Heart right ventricle (tissue), 16 donors: Measurements from ENCODE around the gene OPN1SW. TPM values are rescaled to one million over a fixed set of nuclear protein-coding genes. Genes with fewer than 3 reads are reported as not detected.

ENCODE experiments used
- ATAC-seq, 8 donors: fragments of 200-7000 bp; cut with Tn5 transposase; one replicate each; pipeline ENCODE4 v1.9.1; 2020; ENCODE audit warnings: mild to moderate bottlenecking in 8 of 8, moderate library complexity in 8 of 8, moderate number of reproducible peaks in 1 of 8
- DNase-seq, 2 donors: peaks; one replicate each; pipeline ENCODE4 v3.0.0-alpha.2; 2020
- H3K27ac ChIP-seq, 10 donors: fragments of 200-600 bp; sonication (generic) in 2 of 10; one replicate each; pipeline versions ENCODE4 v1.5.0 to v1.8.0; 2020 to 2022; ENCODE audit warnings: mild to moderate bottlenecking in 3 of 10
- H3K27me3 ChIP-seq, 7 donors: fragments of 200-600 bp; one replicate each; pipeline ENCODE4 v1.8.0; 2021 to 2022; ENCODE audit warnings: mild to moderate bottlenecking in 2 of 7
- H3K36me3 ChIP-seq, 9 donors: fragments of 200-600 bp; sonication (generic) in 1 of 9; one replicate each; pipeline versions ENCODE4 v1.5.0 to v1.8.0; 2020 to 2022; ENCODE audit warnings: mild to moderate bottlenecking in 2 of 9
- H3K4me1 ChIP-seq, 9 donors: fragments of 200-600 bp; sonication (generic) in 1 of 9; one replicate each; pipeline versions ENCODE4 v1.5.0 to v1.8.0; 2020 to 2022; ENCODE audit warnings: mild to moderate bottlenecking in 4 of 9
- H3K4me3 ChIP-seq, 10 donors: fragments of 200-600 bp; sonication (generic) in 2 of 10; one replicate each; pipeline versions ENCODE4 v1.5.0 to v1.8.0; 2020 to 2022; ENCODE audit warnings: mild to moderate bottlenecking in 7 of 10, moderate library complexity in 2 of 10
- H3K9me3 ChIP-seq, 11 donors: fragments of 200-600 bp in 10 of 11; sonication (generic) in 2 of 11; one replicate each; pipeline versions ENCODE4 v1.5.0 to v1.8.0; 2013 to 2022; ENCODE audit warnings: mild to moderate bottlenecking in 2 of 11, control low read depth in 1 of 11, moderate library complexity in 1 of 11
- CTCF ChIP-seq, 9 donors: fragments of 200-600 bp; sonication (generic) in 2 of 9; IDR thresholded peaks; one replicate each; pipeline versions ENCODE4 v1.5.0 to v1.8.0; 2021 to 2022; ENCODE audit warnings: antibody characterized with exemption in 9 of 9, mild to moderate bottlenecking in 5 of 9, moderate library complexity in 1 of 9
- WGBS, 2 donors: extraction: QIAGEN DNeasy Blood & Tissue Kit; methylation state at CpG; one replicate each; pipeline ENCODE4 v1.1.7; 2013; ENCODE audit warnings: inconsistent platforms in 1 of 2; 5-methylcytosine and 5-hydroxymethylcytosine counted together
- intact Hi-C, 10 donors: fragments of 100-400 bp; cut with DNase I; formaldehyde crosslinking; loops; one replicate each; pipeline versions ENCODE4 v1.11.1 to v1.14.2; 2022
- polyA plus RNA-seq, 2 donors: library from polyadenylated mRNA; stranded (reverse); fragments of 200-250 nt; gene quantifications; one replicate each; pipeline ENCODE4 v1.2.3, GENCODE V29; 2013
- total RNA-seq, 10 donors: library from RNA; stranded (reverse); fragmentation: NEBNext Ultra II Directional in 3 of 10; extraction: Animal tissue kit (Norgen Biotek cat#: 25700) in 3 of 10; gene quantifications; one replicate each; pipeline versions ENCODE4 v1.2.1 to v1.2.4, GENCODE V29; 2021 to 2023
- donor health status: Arrhythmogenic right ventricular cardiomyopathy.
- donor health status: ischemic (EF 13 %, LVEDD 7.1; RV severe dilation, severe dysfunction).
- donor health status: healthy with polysubstance abuse.
- donor health status: DM: no; HTN: yes; CAD: no.
- donor health status: DM: no; HTN: no; CAD: no.
- donor health status: ischemic (EF 25% LVEDD 6.9; RV normal size, moderate dysfunction).
- donor health status: ischemic (EF 25% LVEDD 5.7; RV mildly dilated, moderate dysfunction).
- donor health status: healthy.
- donor health status: DM: yes; HTN: yes; CAD: no.
- donor health status: Ischemic cardiomyopathy.
- donor health status: ischemic (EF 35%, LVEDD 5.7; RV mildly dilated, moderate dysfunction).
- donor health status: nonischemic (EF 11% LVEDD 7.7; RV severe dilation, severe dysfunction).
- donor health status: DM: yes; HTN: yes; CAD: no.
- donor health status: PGD.
- donor health status: ischemic (EF 29% LVEDD 5.4; RV normal size, mild dysfunction).
- donor health status: nonischemic (EF 23%, LVEDD 6.1; RV moderate dilation, normal function).

OPN1SW gene
- total and polyA plus RNA-seq, 12 donors, result not detected

- H3K4me3 ChIP-seq, result peak overlapping the region in 7 of 10 donors; percentile 89 to 96 (median 94)
- peaks cover 3 to 63% (median 50%) of the 10 kb centered on the region in 9 donors for H3K4me1 ChIP-seq
- H3K27ac ChIP-seq, result peak overlapping the region in 8 of 10 donors; percentile 36 to 97 (median 94)
- H3K36me3 ChIP-seq, result peaks cover 0 to 9% (median 0%) of the 10 kb centered on the region in 9 donors
- intact Hi-C loops, result loop anchor here in 1 of 10 donors (5.0 kb wide), 1 partner anchor 91 kb away; the partner anchor contains the start of gene FLNC
- H3K27me3 ChIP-seq, result no peaks in the 10 kb centered on the region
- no peaks in the 10 kb centered on the region for H3K9me3 ChIP-seq
- DNase-seq (no peak), ATAC-seq (no peak)
- no peak for TF ChIP-seq CTCF (IDR thresholded peaks at IDR 0.05)
- WGBS, 2 donors, result 37 to 47% methylated on average over 3 of the region's 3 CpGs
Observed at GRCh38 chr7:128741491-128741890, 34.1 kb downstream of the OPN1SW start.

- ATAC-seq (no peak), DNase-seq (peak in 1 of 2 donors; percentile 30)
- Histone ChIP-seq H3K27me3 (no peaks in the 10 kb centered on the region), H3K27ac (peak overlapping the region in 9 of 10 donors; percentile 2 to 97 (median 94)), H3K9me3 (no peaks in the 10 kb centered on the region), H3K36me3 (peaks cover 0 to 9% (median 0%) of the 10 kb centered on the region in 9 donors), H3K4me3 (peak overlapping the region in 9 of 10 donors; percentile 69 to 99 (median 94)), H3K4me1 (peaks cover 3 to 63% (median 50%) of the 10 kb centered on the region in 9 donors)
- intact Hi-C loops, result loop anchor here in 1 of 10 donors (5.0 kb wide), 1 partner anchor 91 kb away; the partner anchor contains the start of gene FLNC
- 16 to 29% methylated on average over 3 of the region's 3 CpGs for WGBS, 2 donors
- TF ChIP-seq CTCF (IDR thresholded peaks at IDR 0.05), result no peak
Observed at GRCh38 chr7:128740996-128741395, 34.6 kb downstream of the OPN1SW start.

- 4 to 5% methylated on average over 13 of the region's 13 CpGs for WGBS, 2 donors
- H3K4me3 ChIP-seq, result peak overlapping the region; percentile 69 to 99 (median 93)
- intact Hi-C loops, result loop anchor here in 7 of 10 donors (1.0 to 10.0 kb wide), 6 partner anchors 91 to 135 kb away; partner anchors contain the start of genes ATP6V1F (in 5 of the 7) and FLNC (in 2 of the 7)
- H3K9me3 ChIP-seq, result no peaks in the 10 kb centered on the region
- H3K27ac ChIP-seq, result peak overlapping the region; percentile 49 to 97 (median 94)
- DNase-seq (no peak), ATAC-seq (no peak)
- H3K4me1 ChIP-seq, result peaks cover 3 to 65% (median 50%) of the 10 kb centered on the region in 9 donors
- no peak for TF ChIP-seq CTCF (IDR thresholded peaks at IDR 0.05)
- H3K36me3 ChIP-seq, result peaks cover 0 to 9% (median 0%) of the 10 kb centered on the region in 9 donors
- H3K27me3 ChIP-seq, result no peaks in the 10 kb centered on the region
Observed at GRCh38 chr7:128739990-128740682, 35.5 kb downstream of the OPN1SW start.

GRCh38 chr7:128739048-128739962, 36.3 kb downstream of the OPN1SW start, which contains the start of gene CALU:
Gene CALU (plus strand): TSS chr7:128739359. CDS start chr7:128748584, 9,225 bp downstream.
- 0% methylated on average over 74 of the region's 74 CpGs for WGBS, 2 donors
- ATAC-seq (peak; percentile 97 to 99 (median 98)), DNase-seq (peak; percentile 96 to 97)
- Histone ChIP-seq H3K27ac (peak within 1 kb of the TSS; percentile 49 to 97 (median 94)), H3K9me3 (no peaks in the 10 kb centered on the region), H3K27me3 (no peaks in the 10 kb centered on the region), H3K4me3 (peak within 1 kb of the TSS; percentile 69 to 99 (median 93)), H3K4me1 (peaks cover 3 to 62% (median 47%) of the 10 kb centered on the region in 9 donors), H3K36me3 (peaks cover 0 to 9% (median 0%) of the 10 kb centered on the region in 9 donors)
- intact Hi-C loops, result loop anchor here in 7 of 10 donors (1.0 to 10.0 kb wide), 5 partner anchors 91 to 135 kb away; partner anchors contain the start of genes ATP6V1F (in 5 of the 7) and FLNC (in 1 of the 7)
- no peak for TF ChIP-seq CTCF (IDR thresholded peaks at IDR 0.05)
